RWPE2 (cell line): ENCODE results near the gene BCL11B.

ENCODE experiments used
- ATAC-seq: fragments of 200-7000 bp; cut with Tn5 transposase; 3 replicates; pipeline ENCODE4 v1.9.1; 2021; ENCODE audit warnings: low read depth
- DNase-seq: peaks from one replicate; pipeline ENCODE4 v3.0.0-alpha.2; 2020; ENCODE audit warnings: low spot score
- H3K27ac ChIP-seq: fragments of 450-650 bp; 2 replicates; pipeline ENCODE4 v1.5.1; 2017; ENCODE audit warnings: mild to moderate bottlenecking; ENCODE audit not compliant: poor library complexity, severe bottlenecking
- H3K27me3 ChIP-seq: fragments of 250-450 bp; sonication (Bioruptor Pico); 2 replicates; pipeline ENCODE4 v1.5.1; 2021; ENCODE audit warnings: mild to moderate bottlenecking, moderate library complexity; ENCODE audit not compliant: insufficient read depth, poor library complexity, severe bottlenecking
- H3K36me3 ChIP-seq: fragments of 250-450 bp; sonication (Bioruptor Pico); 2 replicates; pipeline ENCODE4 v1.5.1; 2020; ENCODE audit warnings: low read depth, mild to moderate bottlenecking, moderate library complexity
- H3K4me1 ChIP-seq: fragments of 250-450 bp; sonication (Bioruptor Pico); 2 replicates; pipeline ENCODE4 v1.5.1; 2021; ENCODE audit warnings: mild to moderate bottlenecking, moderate library complexity; ENCODE audit not compliant: insufficient read depth, poor library complexity, severe bottlenecking
- H3K4me3 ChIP-seq: fragments of 250-450 bp; sonication (Bioruptor Pico); 2 replicates; pipeline ENCODE4 v1.5.1; 2021; ENCODE audit warnings: mild to moderate bottlenecking, moderate library complexity; ENCODE audit not compliant: severe bottlenecking
- H3K9me3 ChIP-seq: fragments of 250-450 bp; sonication (Bioruptor Pico); 2 replicates; pipeline ENCODE4 v1.5.1; 2021; ENCODE audit warnings: mild to moderate bottlenecking, moderate library complexity; ENCODE audit not compliant: severe bottlenecking
- CTCF ChIP-seq: fragments of 450-650 bp; IDR thresholded peaks from one replicate; pipeline ENCODE4 v1.5.1; 2017; ENCODE audit warnings: mild to moderate bottlenecking, moderate library complexity; ENCODE audit not compliant: poor library complexity, severe bottlenecking

BCL11B gene

DNA sequence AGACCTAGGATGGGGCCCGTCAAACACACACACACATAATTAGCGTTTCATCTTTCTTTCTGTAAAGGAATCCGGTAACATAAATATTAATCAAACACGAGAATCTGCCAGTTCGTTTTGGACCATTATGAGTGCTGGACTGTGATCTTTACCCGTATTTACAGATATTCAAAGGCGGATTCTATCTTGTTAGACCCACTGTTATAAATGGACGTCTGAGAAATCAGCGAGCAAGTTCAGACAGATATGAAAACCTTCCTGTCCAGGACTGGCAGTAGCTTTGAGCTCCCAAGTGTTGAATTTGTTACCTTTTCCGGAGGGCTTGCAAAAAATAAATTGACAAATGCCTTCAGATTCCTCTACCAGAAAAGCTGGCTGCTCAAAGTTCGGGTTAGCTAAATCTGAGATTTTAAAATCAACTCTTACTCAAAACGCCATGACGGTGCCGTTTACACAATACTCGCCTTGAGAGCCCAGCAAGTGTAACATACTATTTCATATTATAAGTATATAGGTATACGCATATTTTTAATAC lies 27.6 kb downstream of the BCL11B start:
- no peaks in the 10 kb centered on the region for H3K36me3 ChIP-seq
- DNase-seq: no peak
- peaks cover 19% of the 10 kb centered on the region for H3K4me1 ChIP-seq
- ATAC-seq: no peak
- H3K27me3 ChIP-seq: no peaks in the 10 kb centered on the region
- H3K27ac ChIP-seq: no peak overlapping the region
- no peak overlapping the region for H3K4me3 ChIP-seq
- H3K9me3 ChIP-seq: no peaks in the 10 kb centered on the region
- no peak for TF ChIP-seq CTCF

DNA sequence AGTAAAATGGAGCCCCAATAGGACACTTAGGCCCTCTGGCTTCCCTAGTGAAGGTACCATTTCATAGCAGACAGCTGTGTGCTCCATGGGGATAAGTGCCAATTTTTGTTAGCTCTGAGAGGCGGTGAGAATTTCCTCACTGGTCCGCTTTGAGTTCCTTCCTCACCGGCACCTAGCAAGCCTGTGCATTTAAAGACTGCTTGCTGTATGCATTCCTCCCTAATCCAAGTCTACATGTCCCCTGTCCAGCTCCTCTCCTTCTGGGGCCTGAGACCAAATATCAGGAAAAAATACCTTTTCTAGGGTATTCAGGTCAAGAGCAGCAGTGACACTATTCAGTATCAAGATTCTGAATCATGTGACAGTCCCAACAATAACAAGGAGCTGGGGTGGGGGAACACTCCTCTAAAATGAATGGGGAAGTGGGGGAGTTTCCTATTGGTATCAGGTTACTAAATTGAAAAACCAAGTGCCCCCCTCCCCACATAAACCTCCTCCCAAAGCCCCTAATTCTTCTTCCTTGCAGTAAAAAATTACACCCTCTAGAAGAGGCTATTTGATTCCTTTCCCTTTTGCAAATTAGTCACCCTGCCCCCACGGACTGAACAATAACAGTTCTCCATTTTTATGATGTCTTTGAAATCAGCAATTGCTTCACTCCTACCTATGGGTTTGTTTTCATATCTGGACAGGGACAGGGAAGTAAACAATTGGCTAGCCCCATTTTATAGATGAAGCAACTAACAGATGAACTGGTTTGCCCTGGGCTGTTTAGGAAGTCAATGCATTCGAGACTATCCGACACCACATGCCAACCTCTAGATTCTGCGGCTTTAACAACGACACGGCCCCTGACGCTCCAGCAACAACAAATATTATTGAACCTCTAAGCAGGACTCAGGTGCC lies 28.9 kb downstream of the BCL11B start:
- no peak for ATAC-seq
- TF ChIP-seq CTCF: no peak
- peaks cover 20% of the 10 kb centered on the region for H3K4me1 ChIP-seq
- H3K27ac ChIP-seq: no peak overlapping the region
- H3K9me3 ChIP-seq: no peaks in the 10 kb centered on the region
- no peaks in the 10 kb centered on the region for H3K36me3 ChIP-seq
- H3K4me3 ChIP-seq: no peak overlapping the region
- no peaks in the 10 kb centered on the region for H3K27me3 ChIP-seq
- no peak for DNase-seq

- peaks cover 20% of the 10 kb centered on the region for H3K4me1 ChIP-seq
- DNase-seq (no peak), ATAC-seq (no peak)
- no peak for TF ChIP-seq CTCF
- no peak overlapping the region for H3K4me3 ChIP-seq
- H3K27me3 ChIP-seq: no peaks in the 10 kb centered on the region
- H3K36me3 ChIP-seq: no peaks in the 10 kb centered on the region
- no peak overlapping the region for H3K27ac ChIP-seq
- no peaks in the 10 kb centered on the region for H3K9me3 ChIP-seq
Measured at GRCh38 chr14:99242238-99242637, 29.8 kb downstream of the BCL11B start.

- no peak for TF ChIP-seq CTCF
- H3K4me3 ChIP-seq: no peak overlapping the region
- no peaks in the 10 kb centered on the region for H3K36me3 ChIP-seq
- peaks cover 20% of the 10 kb centered on the region for H3K4me1 ChIP-seq
- ATAC-seq (no peak), DNase-seq (no peak)
- no peaks in the 10 kb centered on the region for H3K9me3 ChIP-seq
- H3K27ac ChIP-seq: no peak overlapping the region
- H3K27me3 ChIP-seq: no peaks in the 10 kb centered on the region
Measured at GRCh38 chr14:99241325-99242010, 30.5 kb downstream of the BCL11B start.
